AG04449 (cell line): ENCODE results near the gene STXBP3.

ENCODE experiments used
- CTCF ChIA-PET: fragments of 350-600 bp; formaldehyde crosslinking; extraction: SDS; loops from one replicate; lab custom pipeline; 2021; ENCODE audit warnings: antibody characterized with exemption; lab: Yijun Ruan, JAX
- POLR2A ChIA-PET: fragments of 400-600, 350-600 bp; formaldehyde crosslinking; extraction: SDS; loops from one replicate; lab custom pipeline; 2020; ENCODE audit warnings: antibody characterized with exemption, inconsistent platforms; lab: Yijun Ruan, JAX
- DNase-seq: peaks from one replicate; pipeline ENCODE4 v3.0.0-alpha.2; 2010; ENCODE audit warnings: low read depth, low spot score
- H3K4me3 ChIP-seq: 2 replicates; pipeline ENCODE4 v1.5.1; 2011; ENCODE audit warnings: low read depth, mild to moderate bottlenecking, control low read depth, low read length
- TF ChIP-seq, protein P1 (sequence below): IDR thresholded peaks from one replicate; pipeline ENCODE4 v1.5.1; 2011; ENCODE audit warnings: mild to moderate bottlenecking, moderate library complexity, low read length, control low read depth, inconsistent platforms; ENCODE audit not compliant: insufficient read depth; ENCODE audit errors: missing control alignments

The STXBP3 gene

DNA sequence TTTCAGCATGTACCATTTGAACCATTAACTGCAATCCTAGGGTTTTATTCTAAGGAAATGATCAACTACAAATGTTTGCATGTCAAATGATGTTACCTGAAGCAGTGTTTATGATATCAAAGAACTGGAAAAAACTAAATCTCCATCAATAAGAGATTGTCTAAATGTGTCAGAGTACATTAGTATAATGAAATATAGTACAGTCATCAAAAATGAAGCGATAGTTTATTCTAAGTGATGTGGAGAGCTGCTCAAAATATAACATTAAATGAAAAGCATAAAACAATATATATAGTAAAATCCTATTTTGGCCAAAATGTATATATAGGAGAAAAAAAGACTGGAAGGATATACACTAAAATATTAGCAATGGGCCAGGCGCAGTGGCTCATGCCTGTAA is 86.5 kb downstream of the STXBP3 start:
- DNase-seq = no peak
- ChIA-PET POLR2A (no interaction called here), CTCF (interaction anchor here (1.7 kb wide), 1 partner anchor 65 kb away, joined by 6 read pairs; no protein-coding TSS in a partner anchor)
- TF ChIP-seq, protein P1, sequence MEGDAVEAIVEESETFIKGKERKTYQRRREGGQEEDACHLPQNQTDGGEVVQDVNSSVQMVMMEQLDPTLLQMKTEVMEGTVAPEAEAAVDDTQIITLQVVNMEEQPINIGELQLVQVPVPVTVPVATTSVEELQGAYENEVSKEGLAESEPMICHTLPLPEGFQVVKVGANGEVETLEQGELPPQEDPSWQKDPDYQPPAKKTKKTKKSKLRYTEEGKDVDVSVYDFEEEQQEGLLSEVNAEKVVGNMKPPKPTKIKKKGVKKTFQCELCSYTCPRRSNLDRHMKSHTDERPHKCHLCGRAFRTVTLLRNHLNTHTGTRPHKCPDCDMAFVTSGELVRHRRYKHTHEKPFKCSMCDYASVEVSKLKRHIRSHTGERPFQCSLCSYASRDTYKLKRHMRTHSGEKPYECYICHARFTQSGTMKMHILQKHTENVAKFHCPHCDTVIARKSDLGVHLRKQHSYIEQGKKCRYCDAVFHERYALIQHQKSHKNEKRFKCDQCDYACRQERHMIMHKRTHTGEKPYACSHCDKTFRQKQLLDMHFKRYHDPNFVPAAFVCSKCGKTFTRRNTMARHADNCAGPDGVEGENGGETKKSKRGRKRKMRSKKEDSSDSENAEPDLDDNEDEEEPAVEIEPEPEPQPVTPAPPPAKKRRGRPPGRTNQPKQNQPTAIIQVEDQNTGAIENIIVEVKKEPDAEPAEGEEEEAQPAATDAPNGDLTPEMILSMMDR = no peak
- no peak overlapping the region for H3K4me3 ChIP-seq

- H3K4me3 ChIP-seq = no peak overlapping the region
- POLR2A ChIA-PET = no interaction called here
- CTCF ChIA-PET = interaction anchor here (16.2 kb wide), 1 partner anchor 14 kb away, joined by 121 read pairs; no protein-coding TSS in a partner anchor
- no peak for DNase-seq
- TF ChIP-seq, protein P1 = no peak
Measured at GRCh38 chr1:108841703-108842102, 95.2 kb downstream of the STXBP3 start.

- TF ChIP-seq, protein P1 = no peak
- DNase-seq = no peak
- H3K4me3 ChIP-seq = no peak overlapping the region
- ChIA-PET POLR2A (no interaction called here), CTCF (interaction anchor here (1.8 to 16.2 kb wide), 2 partner anchors 15 to 54 kb away, joined by 5 to 121 read pairs; no protein-coding TSS in a partner anchor)
Measured at GRCh38 chr1:108842525-108843181, 96.2 kb downstream of the STXBP3 start.

GRCh38 chr1:108843390-108844137 is 97.1 kb downstream of the STXBP3 start:
- CTCF ChIA-PET = interaction anchor here (0.6 to 16.2 kb wide), 3 partner anchors 16 to 59 kb away, joined by 3 to 121 read pairs (median 5); no protein-coding TSS in a partner anchor
- POLR2A ChIA-PET = interaction anchor here (1.2 kb wide), 1 partner anchor 12 kb away, joined by 4 read pairs; no protein-coding TSS in a partner anchor

GRCh38 chr1:108845446-108845845 is 99.0 kb downstream of the STXBP3 start:
- no peak overlapping the region for H3K4me3 ChIP-seq
- DNase-seq = no peak
- TF ChIP-seq, protein P1 = no peak
- ChIA-PET CTCF (interaction anchor here (1.9 to 16.2 kb wide), 2 partner anchors 17 to 52 kb away, joined by 6 to 121 read pairs; no protein-coding TSS in a partner anchor), POLR2A (no interaction called here)

More at GRCh38 chr1:108843390-108844137, 97.1 kb downstream of the STXBP3 start:
- TF ChIP-seq, protein P1 = no peak
- H3K4me3 ChIP-seq = no peak overlapping the region
- DNase-seq = no peak
